Measurements from ENCODE around the gene AACS. TPM values are rescaled to one million over a fixed set of nuclear protein-coding genes. Genes with fewer than 3 reads are reported as not detected.

The AACS gene
- polyA plus RNA-seq, 3 donors from 2014 or later, result 11.9 to 22.7 (median 14.0) TPM

- Mint-ChIP-seq H3K27me3 (ENCODE audit: low read depth in 3 of 3) (peaks cover 0 to 7% (median 0%) of the 10 kb centered on the region in 3 donors), H3K27ac (no peak overlapping the region), H3K9me3 (no peaks in the 10 kb centered on the region), H3K36me3 (no peaks in the 10 kb centered on the region), H3K4me1 (no peaks in the 10 kb centered on the region), H3K4me3 (no peak overlapping the region)
- no peak for DNase-seq
Observed at GRCh38 chr12:125164541-125164940, 99.3 kb downstream of the AACS start.

GRCh38 chr12:125166041-125166440 is 100.8 kb downstream of the AACS start:
- peaks cover 0 to 7% (median 0%) of the 10 kb centered on the region in 3 donors for H3K27me3 Mint-ChIP-seq (ENCODE audit: low read depth in 3 of 3)

GRCh38 chr12:125167658-125168057 is 102.4 kb downstream of the AACS start:
- no peak for DNase-seq
- H3K27me3 Mint-ChIP-seq (ENCODE audit: low read depth in 3 of 3), result peaks cover 0 to 7% (median 1%) of the 10 kb centered on the region in 3 donors
- H3K9me3 Mint-ChIP-seq, result no peaks in the 10 kb centered on the region
- no peak overlapping the region for H3K4me3 Mint-ChIP-seq
- no peaks in the 10 kb centered on the region for H3K4me1 Mint-ChIP-seq
- H3K36me3 Mint-ChIP-seq, result no peaks in the 10 kb centered on the region
- no peak overlapping the region for H3K27ac Mint-ChIP-seq

More at GRCh38 chr12:125166041-125166440, 100.8 kb downstream of the AACS start:
- DNase-seq, result no peak
- Mint-ChIP-seq H3K27ac (no peak overlapping the region), H3K36me3 (no peaks in the 10 kb centered on the region), H3K4me3 (no peak overlapping the region), H3K4me1 (no peaks in the 10 kb centered on the region), H3K9me3 (no peaks in the 10 kb centered on the region)

GRCh38 chr12:125169451-125169850 is 104.2 kb downstream of the AACS start:
- no peaks in the 10 kb centered on the region for H3K9me3 Mint-ChIP-seq

GRCh38 chr12:125169870-125170269 is 104.6 kb downstream of the AACS start:
- Mint-ChIP-seq H3K27me3 (ENCODE audit: low read depth in 3 of 3) (peaks cover 0 to 5% (median 1%) of the 10 kb centered on the region in 3 donors), H3K36me3 (no peaks in the 10 kb centered on the region), H3K27ac (no peak overlapping the region), H3K4me1 (no peaks in the 10 kb centered on the region), H3K4me3 (no peak overlapping the region), H3K9me3 (no peaks in the 10 kb centered on the region)
- DNase-seq, result no peak

More at GRCh38 chr12:125169451-125169850, 104.2 kb downstream of the AACS start:
- no peaks in the 10 kb centered on the region for H3K36me3 Mint-ChIP-seq
- H3K4me1 Mint-ChIP-seq, result no peaks in the 10 kb centered on the region
- H3K27ac Mint-ChIP-seq, result no peak overlapping the region
- H3K4me3 Mint-ChIP-seq, result no peak overlapping the region
- H3K27me3 Mint-ChIP-seq (ENCODE audit: low read depth in 3 of 3), result peaks cover 0 to 6% (median 1%) of the 10 kb centered on the region in 3 donors
- no peak for DNase-seq

- H3K4me3 Mint-ChIP-seq, result no peak overlapping the region
- H3K27ac Mint-ChIP-seq, result no peak overlapping the region
- H3K4me1 Mint-ChIP-seq, result no peaks in the 10 kb centered on the region
- no peaks in the 10 kb centered on the region for H3K9me3 Mint-ChIP-seq
- no peaks in the 10 kb centered on the region for H3K36me3 Mint-ChIP-seq
- no peak for DNase-seq
- H3K27me3 Mint-ChIP-seq (ENCODE audit: low read depth in 3 of 3), result peaks cover 0 to 8% (median 5%) of the 10 kb centered on the region in 3 donors
Observed at GRCh38 chr12:125171267-125171666, 106.0 kb downstream of the AACS start.

- Mint-ChIP-seq H3K27ac (no peak overlapping the region), H3K4me1 (no peaks in the 10 kb centered on the region), H3K27me3 (ENCODE audit: low read depth in 3 of 3) (peaks cover 0 to 8% (median 5%) of the 10 kb centered on the region in 3 donors), H3K9me3 (no peaks in the 10 kb centered on the region), H3K36me3 (no peaks in the 10 kb centered on the region), H3K4me3 (no peak overlapping the region)
- no peak for DNase-seq
Observed at GRCh38 chr12:125172231-125172850, 107.1 kb downstream of the AACS start.

GRCh38 chr12:125175576-125175975 is 110.3 kb downstream of the AACS start:
- peaks cover 0 to 12% (median 5%) of the 10 kb centered on the region in 3 donors for H3K27me3 Mint-ChIP-seq (ENCODE audit: low read depth in 3 of 3)
- DNase-seq, result no peak
- H3K27ac Mint-ChIP-seq, result no peak overlapping the region
- H3K9me3 Mint-ChIP-seq, result no peaks in the 10 kb centered on the region
- H3K4me3 Mint-ChIP-seq, result no peak overlapping the region
- no peaks in the 10 kb centered on the region for H3K4me1 Mint-ChIP-seq
- H3K36me3 Mint-ChIP-seq, result no peaks in the 10 kb centered on the region

- Mint-ChIP-seq H3K9me3 (peaks cover 0 to 1% (median 0%) of the 10 kb centered on the region in 6 donors), H3K27me3 (ENCODE audit: low read depth in 3 of 3) (peaks cover 3 to 18% (median 4%) of the 10 kb centered on the region in 3 donors), H3K4me1 (peaks cover 0 to 1% of the 10 kb centered on the region in 2 donors), H3K36me3 (no peaks in the 10 kb centered on the region), H3K4me3 (no peak overlapping the region), H3K27ac (no peak overlapping the region)
- no peak for DNase-seq
Observed at GRCh38 chr12:125178222-125178621, 113.0 kb downstream of the AACS start.

- no peak for DNase-seq
- Mint-ChIP-seq H3K4me1 (peaks cover 0 to 6% of the 10 kb centered on the region in 2 donors), H3K4me3 (no peak overlapping the region), H3K9me3 (peaks cover 0 to 2% (median 0%) of the 10 kb centered on the region in 6 donors), H3K27ac (no peak overlapping the region), H3K36me3 (no peaks in the 10 kb centered on the region), H3K27me3 (ENCODE audit: low read depth in 3 of 3) (peaks cover 9 to 33% (median 9%) of the 10 kb centered on the region in 3 donors)
Observed at GRCh38 chr12:125180144-125180543, 114.9 kb downstream of the AACS start.

- H3K9me3 Mint-ChIP-seq, result peaks cover 0 to 2% (median 0%) of the 10 kb centered on the region in 6 donors
- peaks cover 9 to 31% (median 11%) of the 10 kb centered on the region in 3 donors for H3K27me3 Mint-ChIP-seq (ENCODE audit: low read depth in 3 of 3)
- H3K4me1 Mint-ChIP-seq, result peaks cover 0 to 7% of the 10 kb centered on the region in 2 donors
Observed at GRCh38 chr12:125181107-125181506, 115.9 kb downstream of the AACS start.

GRCh38 chr12:125183187-125184067 is 118.2 kb downstream of the AACS start:
- Mint-ChIP-seq H3K27ac (no peak overlapping the region), H3K4me1 (peaks cover 5 to 10% of the 10 kb centered on the region in 2 donors), H3K36me3 (no peaks in the 10 kb centered on the region), H3K9me3 (peaks cover 0 to 2% (median 0%) of the 10 kb centered on the region in 6 donors), H3K4me3 (peak overlapping the region in 1 of 5 donors; percentile 23), H3K27me3 (ENCODE audit: low read depth in 3 of 3) (peaks cover 9 to 28% (median 11%) of the 10 kb centered on the region in 3 donors)
- DNase-seq, result peak; percentile 52 to 67 (median 64)

More at GRCh38 chr12:125181107-125181506, 115.9 kb downstream of the AACS start:
- Mint-ChIP-seq H3K4me3 (no peak overlapping the region), H3K36me3 (no peaks in the 10 kb centered on the region), H3K27ac (no peak overlapping the region)
- no peak for DNase-seq

- peak overlapping the region in 1 of 5 donors; percentile 38 for H3K4me3 Mint-ChIP-seq
- peaks cover 11 to 32% (median 18%) of the 10 kb centered on the region in 3 donors for H3K27me3 Mint-ChIP-seq (ENCODE audit: low read depth in 3 of 3)
- no peaks in the 10 kb centered on the region for H3K36me3 Mint-ChIP-seq
- H3K4me1 Mint-ChIP-seq, result peaks cover 5 to 10% of the 10 kb centered on the region in 2 donors
- no peak overlapping the region for H3K27ac Mint-ChIP-seq
- H3K9me3 Mint-ChIP-seq, result peaks cover 0 to 3% (median 0%) of the 10 kb centered on the region in 6 donors
- no peak for DNase-seq
Observed at GRCh38 chr12:125184213-125184967, 119.2 kb downstream of the AACS start.

All from immature natural killer cell (primary cell).